Calu3 (cell line): ENCODE data around the gene OR10V1. TPM values are rescaled to one million over a fixed set of nuclear protein-coding genes. Genes with fewer than 3 reads are reported as not detected.

Experiments
- BruUV-seq: library from RNA; stranded (reverse); fragments of 400-500 nt; replicated peaks from 2 replicates; lab custom pipeline; 2021; lab: Mats Ljungman, UMichigan
- CTCF ChIA-PET: fragments of 300-600 bp; sonication (Branson Sonifier 250); formaldehyde crosslinking; loops from one replicate; lab custom pipeline; 2022; ENCODE audit warnings: antibody characterized with exemption; lab: Charles Lee
- DNase-seq: peaks from one replicate; pipeline ENCODE4 v3.0.0; 2022
- H3K27ac Mint-ChIP-seq: one replicate; pipeline ENCODE4 v1.8.0; 2022; ENCODE audit warnings: mixed read lengths; ENCODE audit not compliant: unreplicated experiment
- H3K27me3 Mint-ChIP-seq: one replicate; pipeline ENCODE4 v1.8.0; 2022; ENCODE audit warnings: mixed read lengths; ENCODE audit not compliant: unreplicated experiment
- H3K36me3 Mint-ChIP-seq: one replicate; pipeline ENCODE4 v1.8.0; 2022; ENCODE audit warnings: mild to moderate bottlenecking, moderate library complexity, mixed read lengths; ENCODE audit not compliant: insufficient read depth, unreplicated experiment
- H3K4me1 Mint-ChIP-seq: one replicate; pipeline ENCODE4 v1.8.0; 2022; ENCODE audit warnings: mild to moderate bottlenecking, low read depth, mixed read lengths; ENCODE audit not compliant: unreplicated experiment
- H3K4me3 Mint-ChIP-seq: one replicate; pipeline ENCODE4 v1.8.0; 2022; ENCODE audit warnings: mild to moderate bottlenecking, low read depth, moderate library complexity, mixed read lengths; ENCODE audit not compliant: unreplicated experiment
- H3K9me3 Mint-ChIP-seq: one replicate; pipeline ENCODE4 v1.8.0; 2022; ENCODE audit warnings: low read depth, mixed read lengths; ENCODE audit not compliant: unreplicated experiment
- intact Hi-C: fragments of 100-400 bp; cut with micrococcal nuclease; formaldehyde crosslinking; loops from one replicate; pipeline ENCODE4 v1.10.0; 2022; ENCODE audit not compliant: unreplicated experiment
- total RNA-seq: library from RNA; stranded (reverse); gene quantifications from 2 replicates; pipeline ENCODE4 v1.2.3, GENCODE V29; 2022
- TF ChIP-seq, protein P1 (sequence below): fragments of 200-600 bp; IDR thresholded peaks from one replicate; pipeline ENCODE4 v1.8.0; 2022; ENCODE audit warnings: antibody characterized with exemption; ENCODE audit not compliant: unreplicated experiment

OR10V1 gene
- total RNA-seq, 1 experiment from 2014 or later = not detected

DNA sequence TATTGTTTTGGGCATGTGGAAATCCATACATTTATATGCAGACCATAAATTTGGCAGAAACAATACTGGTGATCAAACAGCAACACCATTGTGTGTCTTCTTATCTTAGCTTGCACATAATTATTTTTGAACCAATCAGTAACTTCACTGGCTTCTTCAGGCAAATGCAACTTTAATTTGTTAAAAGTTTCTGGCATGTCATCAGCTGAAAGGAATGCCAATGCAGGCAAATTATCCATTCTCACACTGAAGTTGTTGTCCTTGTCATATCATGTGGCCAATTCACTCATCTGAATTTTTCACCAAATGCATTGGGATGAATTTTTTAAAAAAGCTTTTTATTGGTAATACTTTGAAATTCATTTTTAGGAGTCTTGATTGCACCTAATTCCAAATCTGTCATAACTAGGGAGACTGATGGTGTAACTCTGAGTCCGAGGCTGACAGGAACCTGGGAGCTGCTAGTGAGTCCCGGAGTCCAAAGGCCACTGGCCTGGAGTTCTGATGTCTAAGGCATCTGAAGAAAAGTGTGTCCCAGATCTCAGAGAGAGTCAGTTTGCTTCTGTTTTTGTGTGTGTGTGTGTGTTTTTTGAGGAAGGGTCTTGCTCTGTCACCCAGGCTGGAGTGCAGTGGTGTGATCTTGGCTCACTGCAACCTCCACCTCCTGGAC lies 17.4 kb upstream of the OR10V1 start:
- TF ChIP-seq, protein P1, sequence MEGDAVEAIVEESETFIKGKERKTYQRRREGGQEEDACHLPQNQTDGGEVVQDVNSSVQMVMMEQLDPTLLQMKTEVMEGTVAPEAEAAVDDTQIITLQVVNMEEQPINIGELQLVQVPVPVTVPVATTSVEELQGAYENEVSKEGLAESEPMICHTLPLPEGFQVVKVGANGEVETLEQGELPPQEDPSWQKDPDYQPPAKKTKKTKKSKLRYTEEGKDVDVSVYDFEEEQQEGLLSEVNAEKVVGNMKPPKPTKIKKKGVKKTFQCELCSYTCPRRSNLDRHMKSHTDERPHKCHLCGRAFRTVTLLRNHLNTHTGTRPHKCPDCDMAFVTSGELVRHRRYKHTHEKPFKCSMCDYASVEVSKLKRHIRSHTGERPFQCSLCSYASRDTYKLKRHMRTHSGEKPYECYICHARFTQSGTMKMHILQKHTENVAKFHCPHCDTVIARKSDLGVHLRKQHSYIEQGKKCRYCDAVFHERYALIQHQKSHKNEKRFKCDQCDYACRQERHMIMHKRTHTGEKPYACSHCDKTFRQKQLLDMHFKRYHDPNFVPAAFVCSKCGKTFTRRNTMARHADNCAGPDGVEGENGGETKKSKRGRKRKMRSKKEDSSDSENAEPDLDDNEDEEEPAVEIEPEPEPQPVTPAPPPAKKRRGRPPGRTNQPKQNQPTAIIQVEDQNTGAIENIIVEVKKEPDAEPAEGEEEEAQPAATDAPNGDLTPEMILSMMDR = no peak
- CTCF ChIA-PET = interaction anchor here (0.5 kb wide), 1 partner anchor 84 kb away, joined by 3 read pairs; no protein-coding TSS in a partner anchor
- intact Hi-C loops = no loop called here
- Mint-ChIP-seq H3K9me3 (peaks cover 5% of the 10 kb centered on the region), H3K4me3 (no peak overlapping the region), H3K27me3 (no peaks in the 10 kb centered on the region), H3K27ac (no peak overlapping the region), H3K4me1 (peaks cover 8% of the 10 kb centered on the region), H3K36me3 (no peaks in the 10 kb centered on the region)
- no peak for DNase-seq
- no TSS peak for BruUV-seq

DNA sequence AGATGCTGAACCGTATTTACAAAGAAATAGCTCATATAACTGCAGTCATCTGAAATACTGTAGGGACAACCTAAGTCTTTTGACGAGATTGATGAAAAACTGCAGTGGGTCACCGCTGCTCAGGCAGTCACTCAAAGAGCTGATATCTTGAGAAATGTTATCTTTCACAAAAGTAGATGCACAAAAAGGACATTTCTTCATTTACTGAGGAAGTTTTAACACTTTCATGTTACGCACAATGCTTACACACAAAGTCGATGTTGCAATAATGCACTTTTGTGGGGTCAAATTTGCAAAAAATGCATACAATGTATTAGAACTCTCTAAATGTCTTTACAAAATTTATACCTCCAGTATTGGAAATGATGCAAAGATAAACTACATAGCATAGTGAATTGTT lies 16.2 kb upstream of the OR10V1 start:
- Mint-ChIP-seq H3K9me3 (peaks cover 5% of the 10 kb centered on the region), H3K4me3 (no peak overlapping the region), H3K27ac (no peak overlapping the region), H3K4me1 (peaks cover 8% of the 10 kb centered on the region), H3K36me3 (no peaks in the 10 kb centered on the region), H3K27me3 (no peaks in the 10 kb centered on the region)
- intact Hi-C loops = no loop called here
- CTCF ChIA-PET = interaction anchor here (0.5 to 0.6 kb wide), 2 partner anchors 18 to 100 kb away, joined by 3 to 7 read pairs; no protein-coding TSS in a partner anchor
- no peak for DNase-seq
- BruUV-seq = no TSS peak
- TF ChIP-seq, protein P1 = no peak

DNA sequence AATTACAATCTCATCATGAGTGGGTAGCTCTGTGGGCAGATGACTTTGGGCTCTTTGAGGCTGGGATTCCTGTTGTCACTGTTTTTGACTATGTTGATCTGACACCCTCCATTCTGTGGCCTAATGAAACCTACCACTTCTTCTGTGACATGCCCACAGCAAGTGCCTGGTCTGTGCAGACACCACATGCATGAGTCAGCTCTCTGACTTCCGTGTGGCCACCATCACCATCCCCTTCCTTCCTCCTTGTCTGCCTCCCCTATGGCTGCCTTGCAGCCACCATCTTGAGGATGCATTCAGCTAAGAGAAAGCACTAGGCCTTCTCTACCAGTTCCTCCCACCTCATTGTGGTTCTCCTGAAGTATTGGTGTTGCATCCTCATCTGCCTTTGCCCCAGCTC lies 15.3 kb upstream of the OR10V1 start:
- H3K4me3 Mint-ChIP-seq = no peak overlapping the region
- intact Hi-C loops = no loop called here
- H3K27me3 Mint-ChIP-seq = peaks cover 5% of the 10 kb centered on the region
- DNase-seq = no peak
- H3K27ac Mint-ChIP-seq = no peak overlapping the region
- H3K4me1 Mint-ChIP-seq = peaks cover 8% of the 10 kb centered on the region
- no peaks in the 10 kb centered on the region for H3K36me3 Mint-ChIP-seq
- peaks cover 5% of the 10 kb centered on the region for H3K9me3 Mint-ChIP-seq
- CTCF ChIA-PET = no interaction called here
- no TSS peak for BruUV-seq
- TF ChIP-seq, protein P1 = no peak

DNA sequence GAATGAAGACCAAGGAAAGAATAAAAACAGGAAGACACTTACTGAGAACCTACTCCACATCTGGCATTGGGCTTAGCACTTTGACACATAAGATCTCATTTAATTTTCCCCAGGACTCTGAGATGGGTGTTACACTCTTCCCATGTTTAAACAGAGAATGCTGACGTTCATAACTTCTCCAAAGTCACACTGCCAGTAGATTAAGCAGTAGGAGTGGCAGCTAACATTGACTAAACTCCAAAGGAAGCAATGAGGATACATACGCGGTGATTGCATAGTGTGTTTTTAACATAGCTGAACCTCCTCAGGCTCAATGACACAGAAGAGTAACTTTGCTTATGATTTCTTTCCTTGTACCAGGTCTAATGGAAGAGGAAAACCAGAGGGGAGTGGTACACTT lies 14.5 kb upstream of the OR10V1 start:
- no peak for DNase-seq
- no peaks in the 10 kb centered on the region for H3K36me3 Mint-ChIP-seq
- TF ChIP-seq, protein P1 = no peak
- no peak overlapping the region for H3K4me3 Mint-ChIP-seq
- BruUV-seq = no TSS peak
- no peak overlapping the region for H3K27ac Mint-ChIP-seq
- peaks cover 12% of the 10 kb centered on the region for H3K27me3 Mint-ChIP-seq
- peaks cover 5% of the 10 kb centered on the region for H3K9me3 Mint-ChIP-seq
- peaks cover 8% of the 10 kb centered on the region for H3K4me1 Mint-ChIP-seq
- CTCF ChIA-PET = no interaction called here
- intact Hi-C loops = no loop called here
